OCI-LY3 (cell line): Measurements from ENCODE around the gene TMEM150C.

Experiments
- H2AFZ ChIP-seq: fragments of 200-600, 300-600 bp; shearing (Covaris generic); 2 replicates; pipeline ENCODE4 v1.6.0; 2014; ENCODE audit warnings: antibody characterized with exemption, low read depth, low read length
- H3K27ac ChIP-seq: fragments of 200-600, 300-600 bp; sonication (generic); 2 replicates; pipeline ENCODE4 v1.5.1; 2014; ENCODE audit warnings: mild to moderate bottlenecking, low read length, moderate library complexity, mixed read lengths
- H3K27me3 ChIP-seq: fragments of 200-600, 300-600 bp; sonication (generic); 2 replicates; pipeline ENCODE4 v1.6.1; 2014; ENCODE audit warnings: low read depth, low read length, mixed read lengths
- H3K36me3 ChIP-seq: fragments of 200-600, 300-600 bp; sonication (generic); replicated peaks from 2 replicates; pipeline ENCODE3; 2014; ENCODE audit warnings: low read depth, low read length, mixed read lengths
- H3K4me1 ChIP-seq: fragments of 300-600, 200-600 bp; sonication (generic); 2 replicates; pipeline ENCODE4 v1.6.1; 2014; ENCODE audit warnings: low read length, mixed read lengths
- H3K4me2 ChIP-seq: fragments of 200-600, 300-600 bp; sonication (generic); 2 replicates; pipeline ENCODE4 v1.6.1; 2014; ENCODE audit warnings: low read length, mixed read lengths
- H3K4me3 ChIP-seq: fragments of 300-600, 200-600 bp; sonication (generic); 2 replicates; pipeline ENCODE4 v1.5.1; 2014; ENCODE audit warnings: antibody characterized with exemption, mild to moderate bottlenecking, low read length, moderate library complexity
- H3K79me2 ChIP-seq: fragments of 300-600, 200-600 bp; shearing (Covaris generic); 2 replicates; pipeline ENCODE4 v1.6.1; 2014; ENCODE audit warnings: mild to moderate bottlenecking, low read length, mixed read lengths
- H3K9ac ChIP-seq: fragments of 300-600, 200-600 bp; shearing (Covaris generic); 2 replicates; pipeline ENCODE4 v1.6.0; 2014; ENCODE audit warnings: mild to moderate bottlenecking, low read length, moderate library complexity
- H3K9me3 ChIP-seq: fragments of 200-600, 300-600 bp; shearing (Covaris generic); 2 replicates; pipeline ENCODE4 v1.6.1; 2014; ENCODE audit warnings: low read length, mixed read lengths; ENCODE audit not compliant: insufficient read depth
- H4K20me1 ChIP-seq: fragments of 200-600, 300-600 bp; sonication (generic); 2 replicates; pipeline ENCODE4 v1.6.1; 2016; ENCODE audit warnings: low read length, mixed read lengths; ENCODE audit not compliant: insufficient read depth
- CTCF ChIP-seq: fragments of 200-600, 300-600 bp; sonication (generic); IDR thresholded peaks from 2 replicates; pipeline ENCODE4 v1.5.1; 2014; ENCODE audit warnings: antibody characterized with exemption, low read length, low read depth
- EZH2phosphoT487 ChIP-seq: fragments of 200-600 bp; shearing (Covaris generic); IDR thresholded peaks from 2 replicates; pipeline ENCODE4 v1.6.1; 2018; ENCODE audit warnings: antibody characterized with exemption, mixed run types, low read depth

TMEM150C gene

GRCh38 chr4:82519776-82520175 is 42.0 kb downstream of the TMEM150C start:
- H3K79me2 ChIP-seq: no peaks in the 10 kb centered on the region
- TF ChIP-seq CTCF (no peak), EZH2phosphoT487 (no peak)
- no peak overlapping the region for H3K4me2 ChIP-seq
- H3K27me3 ChIP-seq: no peaks in the 10 kb centered on the region; the same call in 1 of the 2 replicates
- H4K20me1 ChIP-seq: no peaks in the 10 kb centered on the region
- no peak overlapping the region for H2AFZ ChIP-seq
- no peak overlapping the region for H3K9ac ChIP-seq
- no peaks in the 10 kb centered on the region for H3K4me1 ChIP-seq
- no peaks in the 10 kb centered on the region for H3K36me3 ChIP-seq
- no peak overlapping the region for H3K27ac ChIP-seq
- no peak overlapping the region for H3K4me3 ChIP-seq
- H3K9me3 ChIP-seq: no peaks in the 10 kb centered on the region

- no peak overlapping the region for H3K4me2 ChIP-seq
- H2AFZ ChIP-seq: no peak overlapping the region
- no peaks in the 10 kb centered on the region for H4K20me1 ChIP-seq
- H3K9me3 ChIP-seq: no peaks in the 10 kb centered on the region
- H3K9ac ChIP-seq: no peak overlapping the region
- no peak overlapping the region for H3K27ac ChIP-seq
- no peak overlapping the region for H3K4me3 ChIP-seq
- H3K79me2 ChIP-seq: no peaks in the 10 kb centered on the region
- H3K4me1 ChIP-seq: no peaks in the 10 kb centered on the region
- H3K36me3 ChIP-seq: no peaks in the 10 kb centered on the region
- TF ChIP-seq CTCF (no peak), EZH2phosphoT487 (no peak)
- H3K27me3 ChIP-seq: no peaks in the 10 kb centered on the region; the same call in 1 of the 2 replicates
Observed at GRCh38 chr4:82519072-82519471, 42.7 kb downstream of the TMEM150C start.

GRCh38 chr4:82517043-82517442 is 44.7 kb downstream of the TMEM150C start:
- no peak for TF ChIP-seq EZH2phosphoT487
- no peak for TF ChIP-seq CTCF
- Histone ChIP-seq H3K27ac (no peak overlapping the region), H3K9ac (no peak overlapping the region), H4K20me1 (no peaks in the 10 kb centered on the region), H3K4me3 (no peak overlapping the region), H2AFZ (no peak overlapping the region), H3K4me1 (no peaks in the 10 kb centered on the region), H3K36me3 (no peaks in the 10 kb centered on the region), H3K27me3 (no peaks in the 10 kb centered on the region; the same call in 1 of the 2 replicates), H3K79me2 (no peaks in the 10 kb centered on the region), H3K4me2 (no peak overlapping the region), H3K9me3 (no peaks in the 10 kb centered on the region)

GRCh38 chr4:82515705-82516104 is 46.1 kb downstream of the TMEM150C start:
- TF ChIP-seq EZH2phosphoT487 (no peak), CTCF (no peak)
- Histone ChIP-seq H3K36me3 (no peaks in the 10 kb centered on the region), H4K20me1 (no peaks in the 10 kb centered on the region), H3K9ac (no peak overlapping the region), H3K27ac (no peak overlapping the region), H3K4me3 (no peak overlapping the region), H3K4me1 (no peaks in the 10 kb centered on the region), H3K4me2 (no peak overlapping the region), H2AFZ (no peak overlapping the region), H3K9me3 (no peaks in the 10 kb centered on the region), H3K79me2 (no peaks in the 10 kb centered on the region), H3K27me3 (no peaks in the 10 kb centered on the region; the same call in 1 of the 2 replicates)
